SK-N-SH (cell line): ENCODE data around the gene PRR36.

Experiments
- EZH2phosphoT487 ChIP-seq: fragments of 200-600 bp; sonication (generic); IDR thresholded peaks from 2 replicates; pipeline ENCODE4 v1.6.1; 2017; ENCODE audit warnings: low read depth, mixed run types, mild to moderate bottlenecking, antibody characterized with exemption, moderate library complexity, borderline replicate concordance
- POLR2AphosphoS5 ChIP-seq: IDR thresholded peaks from 2 replicates; pipeline ENCODE4 v1.6.1; 2012; ENCODE audit warnings: low read depth, low read length
- RAD21 ChIP-seq: IDR thresholded peaks from 2 replicates; pipeline ENCODE4 v1.6.1; 2012; ENCODE audit warnings: mild to moderate bottlenecking, low read length
- REST ChIP-seq: IDR thresholded peaks from 2 replicates; pipeline ENCODE4 v1.6.1; 2012; ENCODE audit warnings: mild to moderate bottlenecking, low read depth, low read length, moderate library complexity
- RFX5 ChIP-seq: IDR thresholded peaks from 2 replicates; pipeline ENCODE4 v1.6.1; 2012; ENCODE audit warnings: mild to moderate bottlenecking, improper control_type of control experiment, low read length
- SIN3A ChIP-seq: IDR thresholded peaks from 2 replicates; pipeline ENCODE4 v1.6.1; 2012; ENCODE audit warnings: low read depth, mild to moderate bottlenecking, low read length, moderate library complexity, borderline replicate concordance
- TCF12 ChIP-seq: IDR thresholded peaks from 2 replicates; pipeline ENCODE4 v1.4.0; 2012
- TF ChIP-seq, protein P1 (sequence below): IDR thresholded peaks from 2 replicates; pipeline ENCODE4 v1.4.0; 2012; ENCODE audit warnings: low read depth
- TF ChIP-seq, protein P2 (sequence below): fragments of 200-600 bp; sonication (generic); IDR thresholded peaks from 2 replicates; pipeline ENCODE4 v1.6.1; 2017; ENCODE audit warnings: antibody characterized with exemption, mild to moderate bottlenecking, moderate library complexity

DNA sequence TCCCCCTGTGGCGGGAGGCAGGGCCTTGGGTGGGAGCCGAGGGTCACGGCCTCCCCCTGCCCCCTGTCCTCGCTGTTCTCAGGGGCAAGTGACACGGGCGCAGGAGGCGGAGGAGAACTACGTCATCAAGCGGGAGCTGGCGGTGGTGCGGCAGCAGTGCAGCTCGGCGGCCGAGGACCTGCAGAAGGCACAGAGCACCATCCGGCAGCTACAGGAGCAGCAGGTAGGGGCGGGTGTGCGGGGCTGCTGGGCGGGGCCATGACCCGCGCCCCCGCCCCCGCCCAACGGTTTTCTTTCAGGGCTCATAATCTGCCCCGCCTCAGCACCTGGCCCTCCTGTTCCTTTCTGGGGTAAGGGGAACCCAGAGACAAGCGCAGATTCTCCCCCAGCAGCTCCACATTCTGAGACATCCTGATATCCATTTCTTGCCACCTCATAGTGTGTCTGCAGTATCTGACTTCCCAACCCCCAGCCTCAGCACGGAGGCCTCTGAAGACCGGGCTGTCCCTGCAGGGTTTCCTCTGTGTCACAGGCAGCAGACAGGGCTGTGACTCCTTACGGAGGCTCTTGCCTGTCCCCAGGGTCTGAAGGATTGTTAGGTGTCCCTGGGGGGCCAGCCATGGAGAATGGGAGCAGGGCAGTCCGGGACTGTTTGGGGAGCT, 15.9 kb downstream of the PRR36 start:
- no peak for TF ChIP-seq SIN3A
- TF ChIP-seq, protein P1, sequence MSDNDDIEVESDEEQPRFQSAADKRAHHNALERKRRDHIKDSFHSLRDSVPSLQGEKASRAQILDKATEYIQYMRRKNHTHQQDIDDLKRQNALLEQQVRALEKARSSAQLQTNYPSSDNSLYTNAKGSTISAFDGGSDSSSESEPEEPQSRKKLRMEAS: no peak
- TF ChIP-seq REST: no peak
- TF ChIP-seq RAD21: no peak
- TF ChIP-seq TCF12: no peak
- TF ChIP-seq EZH2phosphoT487: no peak
- TF ChIP-seq, protein P2, sequence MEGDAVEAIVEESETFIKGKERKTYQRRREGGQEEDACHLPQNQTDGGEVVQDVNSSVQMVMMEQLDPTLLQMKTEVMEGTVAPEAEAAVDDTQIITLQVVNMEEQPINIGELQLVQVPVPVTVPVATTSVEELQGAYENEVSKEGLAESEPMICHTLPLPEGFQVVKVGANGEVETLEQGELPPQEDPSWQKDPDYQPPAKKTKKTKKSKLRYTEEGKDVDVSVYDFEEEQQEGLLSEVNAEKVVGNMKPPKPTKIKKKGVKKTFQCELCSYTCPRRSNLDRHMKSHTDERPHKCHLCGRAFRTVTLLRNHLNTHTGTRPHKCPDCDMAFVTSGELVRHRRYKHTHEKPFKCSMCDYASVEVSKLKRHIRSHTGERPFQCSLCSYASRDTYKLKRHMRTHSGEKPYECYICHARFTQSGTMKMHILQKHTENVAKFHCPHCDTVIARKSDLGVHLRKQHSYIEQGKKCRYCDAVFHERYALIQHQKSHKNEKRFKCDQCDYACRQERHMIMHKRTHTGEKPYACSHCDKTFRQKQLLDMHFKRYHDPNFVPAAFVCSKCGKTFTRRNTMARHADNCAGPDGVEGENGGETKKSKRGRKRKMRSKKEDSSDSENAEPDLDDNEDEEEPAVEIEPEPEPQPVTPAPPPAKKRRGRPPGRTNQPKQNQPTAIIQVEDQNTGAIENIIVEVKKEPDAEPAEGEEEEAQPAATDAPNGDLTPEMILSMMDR: no peak
- no peak for TF ChIP-seq RFX5
- TF ChIP-seq POLR2AphosphoS5: no peak
